Measurements from ENCODE around the gene DCTD. TPM values are rescaled to one million over a fixed set of nuclear protein-coding genes. Genes with fewer than 3 reads are reported as not detected.

DCTD gene
- total RNA-seq, 2 donors from 2014 or later = 50.5 to 62.2 TPM

DNA sequence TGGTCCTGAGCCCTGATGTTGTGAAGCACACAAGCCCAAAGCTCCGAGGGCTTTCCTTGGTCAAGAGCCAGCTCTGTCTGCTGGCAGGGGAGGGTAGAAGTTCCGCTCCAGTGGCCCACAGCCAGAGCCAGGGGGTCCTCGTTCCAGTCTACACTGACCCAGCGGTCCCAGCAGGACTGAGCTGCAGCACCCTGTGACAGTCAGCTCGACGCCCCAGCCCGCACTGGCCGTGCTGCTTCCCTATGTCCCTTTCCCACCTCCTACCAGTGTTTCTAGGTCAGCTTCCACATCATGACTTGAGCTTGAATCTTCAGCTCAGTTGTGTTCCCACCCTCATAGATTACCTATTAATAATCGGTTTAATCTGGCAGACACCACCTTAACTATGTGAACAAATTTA lies 22.5 kb upstream of the DCTD start:
- DNase-seq (ENCODE audit: low spot score) (no peak), ATAC-seq (ENCODE audit: insufficient number of reproducible peaks, low FRiP score, low read depth) (no peak)
- Histone ChIP-seq H3K36me3 (no peaks in the 10 kb centered on the region), H3K4me1 (ENCODE audit: control insufficient read depth in 1 of 2, low read depth in 2 of 2) (no peaks in the 10 kb centered on the region), H3K9me3 (no peaks in the 10 kb centered on the region), H3K4me3 (no peak overlapping the region), H3K27ac (no peak overlapping the region), H3K27me3 (replicated peaks; ENCODE audit: insufficient read depth) (no peaks in the 10 kb centered on the region)
- TF ChIP-seq, protein P1, sequence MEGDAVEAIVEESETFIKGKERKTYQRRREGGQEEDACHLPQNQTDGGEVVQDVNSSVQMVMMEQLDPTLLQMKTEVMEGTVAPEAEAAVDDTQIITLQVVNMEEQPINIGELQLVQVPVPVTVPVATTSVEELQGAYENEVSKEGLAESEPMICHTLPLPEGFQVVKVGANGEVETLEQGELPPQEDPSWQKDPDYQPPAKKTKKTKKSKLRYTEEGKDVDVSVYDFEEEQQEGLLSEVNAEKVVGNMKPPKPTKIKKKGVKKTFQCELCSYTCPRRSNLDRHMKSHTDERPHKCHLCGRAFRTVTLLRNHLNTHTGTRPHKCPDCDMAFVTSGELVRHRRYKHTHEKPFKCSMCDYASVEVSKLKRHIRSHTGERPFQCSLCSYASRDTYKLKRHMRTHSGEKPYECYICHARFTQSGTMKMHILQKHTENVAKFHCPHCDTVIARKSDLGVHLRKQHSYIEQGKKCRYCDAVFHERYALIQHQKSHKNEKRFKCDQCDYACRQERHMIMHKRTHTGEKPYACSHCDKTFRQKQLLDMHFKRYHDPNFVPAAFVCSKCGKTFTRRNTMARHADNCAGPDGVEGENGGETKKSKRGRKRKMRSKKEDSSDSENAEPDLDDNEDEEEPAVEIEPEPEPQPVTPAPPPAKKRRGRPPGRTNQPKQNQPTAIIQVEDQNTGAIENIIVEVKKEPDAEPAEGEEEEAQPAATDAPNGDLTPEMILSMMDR (IDR thresholded peaks at IDR 0.05) = no peak

DNA sequence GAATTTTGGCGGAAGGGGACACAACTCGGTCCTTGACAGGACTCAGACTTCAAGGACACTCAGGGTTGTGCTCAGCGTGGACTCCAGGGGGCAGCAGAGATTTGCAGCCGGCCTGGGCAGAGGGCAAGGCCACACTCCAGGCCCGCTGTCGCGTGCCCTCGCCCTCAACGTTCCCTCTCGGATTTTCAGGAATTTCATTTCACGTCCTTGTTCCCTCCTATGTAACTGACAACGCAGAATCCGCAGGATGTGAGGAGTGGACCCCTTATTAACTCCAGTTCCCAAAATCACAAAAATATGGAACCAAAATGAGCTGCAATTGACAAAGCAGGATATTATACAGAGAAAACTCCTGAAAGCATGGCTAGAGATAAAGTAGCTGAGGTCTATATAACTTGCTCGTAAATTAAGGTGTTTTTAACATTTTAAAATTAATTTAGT lies 21.0 kb upstream of the DCTD start:
- Histone ChIP-seq H3K9me3 (no peaks in the 10 kb centered on the region), H3K27me3 (replicated peaks; ENCODE audit: insufficient read depth) (no peaks in the 10 kb centered on the region), H3K4me3 (no peak overlapping the region), H3K36me3 (no peaks in the 10 kb centered on the region), H3K27ac (no peak overlapping the region), H3K4me1 (ENCODE audit: control insufficient read depth in 1 of 2, low read depth in 2 of 2) (no peaks in the 10 kb centered on the region)
- TF ChIP-seq, protein P1 (IDR thresholded peaks at IDR 0.05) = peak; percentile 85
- ATAC-seq (ENCODE audit: insufficient number of reproducible peaks, low FRiP score, low read depth) (no peak), DNase-seq (ENCODE audit: low spot score) (no peak)

DNA sequence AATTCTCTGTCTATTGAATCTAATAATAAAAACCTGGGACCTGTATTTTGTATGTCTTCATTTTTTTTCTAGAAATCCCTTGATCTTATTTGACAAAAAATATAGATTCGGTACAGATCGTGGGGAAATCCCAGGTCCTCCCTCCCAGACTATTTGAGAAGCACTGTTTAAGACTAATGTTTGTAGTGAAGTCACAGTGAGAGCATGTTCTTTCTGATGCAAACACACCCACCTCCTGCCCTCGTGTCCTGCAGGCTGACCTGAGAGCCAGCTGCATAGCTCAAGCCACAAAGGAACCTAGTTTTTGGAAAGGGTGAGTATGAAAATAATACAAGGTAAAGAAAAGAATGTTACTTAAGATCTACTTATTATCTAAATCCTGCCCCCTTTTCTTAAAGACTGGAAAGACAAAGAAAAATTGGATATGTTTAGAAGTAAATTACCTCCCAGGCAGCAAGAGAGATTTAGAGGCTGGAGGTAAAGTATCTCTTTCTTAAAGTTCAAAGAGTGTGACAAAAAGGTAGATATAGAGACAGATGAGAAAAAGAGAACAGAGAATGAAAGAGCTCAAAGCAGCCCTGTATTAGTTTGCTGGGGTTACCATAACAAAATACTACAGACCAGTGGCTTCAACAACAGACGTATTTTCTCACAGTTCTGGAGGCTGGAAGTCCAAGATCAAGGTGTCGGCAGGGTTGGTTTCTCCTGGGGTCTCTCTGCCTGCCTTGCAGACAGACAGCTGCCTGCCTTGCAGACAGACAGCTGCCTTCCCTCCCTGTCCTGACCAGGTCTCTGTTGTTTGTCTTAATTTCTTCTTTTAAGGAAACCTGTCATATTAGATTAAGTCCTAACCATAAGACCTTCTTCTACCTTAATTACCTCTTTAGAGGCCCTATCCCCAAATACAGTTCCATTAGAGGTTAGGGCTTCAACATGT lies 20.4 kb upstream of the DCTD start:
- no peak overlapping the region for H3K27ac ChIP-seq
- no peaks in the 10 kb centered on the region for H3K27me3 ChIP-seq (replicated peaks; ENCODE audit: insufficient read depth)
- no peak overlapping the region for H3K4me3 ChIP-seq
- H3K36me3 ChIP-seq = no peaks in the 10 kb centered on the region
- DNase-seq (ENCODE audit: low spot score) = no peak
- H3K9me3 ChIP-seq = no peaks in the 10 kb centered on the region
- no peak for ATAC-seq (ENCODE audit: insufficient number of reproducible peaks, low FRiP score, low read depth)
- TF ChIP-seq, protein P1 (IDR thresholded peaks at IDR 0.05) = no peak
- H3K4me1 ChIP-seq (ENCODE audit: control insufficient read depth in 1 of 2, low read depth in 2 of 2) = no peaks in the 10 kb centered on the region

DNA sequence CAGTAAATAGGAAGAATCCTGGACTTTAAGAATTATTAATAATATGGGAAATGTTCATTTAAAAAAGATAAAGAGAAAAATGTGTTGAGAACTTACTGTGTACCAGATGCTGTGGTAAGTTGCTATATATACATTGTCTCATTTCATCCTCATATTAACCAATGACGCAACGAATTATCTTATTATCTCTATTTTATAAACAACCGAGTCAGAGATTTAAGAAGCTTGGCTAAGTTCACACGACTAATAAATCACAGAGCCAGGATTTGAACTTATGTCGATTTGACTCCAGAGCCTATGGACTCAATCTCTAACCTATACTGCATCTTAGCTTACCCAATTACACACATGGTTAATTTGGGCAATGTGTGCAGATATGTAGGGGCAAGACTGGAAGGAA lies 15.5 kb upstream of the DCTD start:
- H3K4me3 ChIP-seq = no peak overlapping the region
- no peaks in the 10 kb centered on the region for H3K4me1 ChIP-seq (ENCODE audit: control insufficient read depth in 1 of 2, low read depth in 2 of 2)
- no peak overlapping the region for H3K27ac ChIP-seq
- no peaks in the 10 kb centered on the region for H3K9me3 ChIP-seq
- DNase-seq (ENCODE audit: low spot score) = no peak
- TF ChIP-seq, protein P1 (IDR thresholded peaks at IDR 0.05) = no peak
- no peaks in the 10 kb centered on the region for H3K36me3 ChIP-seq
- no peak for ATAC-seq (ENCODE audit: insufficient number of reproducible peaks, low FRiP score, low read depth)
- no peaks in the 10 kb centered on the region for H3K27me3 ChIP-seq (replicated peaks; ENCODE audit: insufficient read depth)

DNA sequence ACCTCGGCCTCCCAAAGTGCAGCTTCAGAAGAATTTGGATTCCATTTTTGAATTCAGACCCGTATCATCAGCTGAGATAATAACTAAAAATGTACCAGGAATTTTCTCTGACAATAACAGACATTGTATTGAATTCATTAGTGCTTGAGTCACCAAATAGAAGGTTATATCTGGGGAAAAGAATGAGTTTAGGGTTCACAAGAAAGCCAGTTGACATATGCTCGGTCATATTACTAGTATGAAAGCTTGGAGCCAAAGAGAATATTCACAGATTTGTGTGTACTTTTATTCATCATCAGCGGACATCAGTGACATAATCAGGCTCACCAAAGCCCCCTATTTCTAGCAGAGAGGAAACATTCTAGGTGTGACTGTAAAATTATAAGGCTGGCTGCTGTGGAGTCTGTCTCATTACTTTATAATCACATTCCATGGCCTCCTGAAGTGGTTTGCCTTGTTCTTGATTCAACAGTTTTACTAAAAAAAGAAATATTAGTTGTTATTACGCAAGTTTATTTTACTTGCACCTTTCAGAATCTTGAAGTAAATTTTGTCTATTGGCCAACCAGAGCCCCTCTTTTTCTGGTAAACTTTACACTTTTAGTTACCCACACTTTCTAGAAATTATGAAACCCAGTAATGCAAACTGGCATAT lies 14.6 kb upstream of the DCTD start:
- no peak for ATAC-seq (ENCODE audit: insufficient number of reproducible peaks, low FRiP score, low read depth)
- TF ChIP-seq, protein P1 (IDR thresholded peaks at IDR 0.05) = no peak
- no peak for DNase-seq (ENCODE audit: low spot score)

More for the DNA sequence above, 14.6 kb upstream of the DCTD start:
- Histone ChIP-seq H3K36me3 (no peaks in the 10 kb centered on the region), H3K4me1 (ENCODE audit: control insufficient read depth in 1 of 2, low read depth in 2 of 2) (no peaks in the 10 kb centered on the region), H3K9me3 (no peaks in the 10 kb centered on the region), H3K27me3 (replicated peaks; ENCODE audit: insufficient read depth) (no peaks in the 10 kb centered on the region), H3K4me3 (no peak overlapping the region), H3K27ac (no peak overlapping the region)

Measured in thoracic aorta (tissue), 2 donors.